ENCODE results near the gene TRIM22.

DNA sequence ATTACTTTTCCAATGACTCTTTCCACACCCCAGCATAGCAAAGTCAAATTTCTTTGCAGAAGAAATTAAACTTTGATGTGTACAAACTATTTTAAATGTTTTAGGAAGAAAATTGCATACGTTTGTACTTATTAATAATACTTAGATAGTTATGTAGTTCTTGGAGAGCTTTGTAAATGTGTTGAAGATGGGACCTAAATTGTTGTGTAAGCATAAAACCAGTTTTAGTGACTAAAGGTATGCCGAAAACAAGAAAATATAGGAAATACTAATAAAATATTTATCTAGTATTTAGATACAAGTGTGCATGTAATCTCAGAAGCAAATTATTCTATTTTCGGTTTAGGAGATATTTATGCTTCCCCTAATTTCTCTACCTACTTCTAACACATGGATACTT lies 60.2 kb downstream of the TRIM22 start:
- TF ChIP-seq, protein P1, sequence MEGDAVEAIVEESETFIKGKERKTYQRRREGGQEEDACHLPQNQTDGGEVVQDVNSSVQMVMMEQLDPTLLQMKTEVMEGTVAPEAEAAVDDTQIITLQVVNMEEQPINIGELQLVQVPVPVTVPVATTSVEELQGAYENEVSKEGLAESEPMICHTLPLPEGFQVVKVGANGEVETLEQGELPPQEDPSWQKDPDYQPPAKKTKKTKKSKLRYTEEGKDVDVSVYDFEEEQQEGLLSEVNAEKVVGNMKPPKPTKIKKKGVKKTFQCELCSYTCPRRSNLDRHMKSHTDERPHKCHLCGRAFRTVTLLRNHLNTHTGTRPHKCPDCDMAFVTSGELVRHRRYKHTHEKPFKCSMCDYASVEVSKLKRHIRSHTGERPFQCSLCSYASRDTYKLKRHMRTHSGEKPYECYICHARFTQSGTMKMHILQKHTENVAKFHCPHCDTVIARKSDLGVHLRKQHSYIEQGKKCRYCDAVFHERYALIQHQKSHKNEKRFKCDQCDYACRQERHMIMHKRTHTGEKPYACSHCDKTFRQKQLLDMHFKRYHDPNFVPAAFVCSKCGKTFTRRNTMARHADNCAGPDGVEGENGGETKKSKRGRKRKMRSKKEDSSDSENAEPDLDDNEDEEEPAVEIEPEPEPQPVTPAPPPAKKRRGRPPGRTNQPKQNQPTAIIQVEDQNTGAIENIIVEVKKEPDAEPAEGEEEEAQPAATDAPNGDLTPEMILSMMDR (IDR thresholded peaks at IDR 0.05; ENCODE audit: insufficient read depth, low read depth, low read length) = no peak
- no peak for TF ChIP-seq EZH2 (IDR thresholded peaks at IDR 0.05; ENCODE audit: insufficient read depth, low read length)
